Keratinocyte (primary cell): ENCODE data around the gene PPP1R16B.

Experiments
- EZH2 ChIP-seq: IDR thresholded peaks from one replicate; pipeline ENCODE4 v1.6.1; 2012; ENCODE audit warnings: inconsistent platforms, mild to moderate bottlenecking, low read length, moderate library complexity
- TF ChIP-seq, protein P1 (sequence below), 3 experiments: IDR thresholded peaks in 1 of 3; conservative IDR thresholded peaks in 1 of 3; optimal IDR thresholded peaks in 1 of 3; 2 replicates in 2 of 3; 3 replicates in 1 of 3; pipeline versions ENCODE3 to v1.5.1; 2011; ENCODE audit warnings: low read length in 3 of 3, mild to moderate bottlenecking in 3 of 3, moderate library complexity in 2 of 3, control low read depth in 1 of 3, inconsistent platforms in 1 of 3; ENCODE audit not compliant: insufficient read depth in 2 of 3; ENCODE audit errors: extremely low read depth in 1 of 3

DNA sequence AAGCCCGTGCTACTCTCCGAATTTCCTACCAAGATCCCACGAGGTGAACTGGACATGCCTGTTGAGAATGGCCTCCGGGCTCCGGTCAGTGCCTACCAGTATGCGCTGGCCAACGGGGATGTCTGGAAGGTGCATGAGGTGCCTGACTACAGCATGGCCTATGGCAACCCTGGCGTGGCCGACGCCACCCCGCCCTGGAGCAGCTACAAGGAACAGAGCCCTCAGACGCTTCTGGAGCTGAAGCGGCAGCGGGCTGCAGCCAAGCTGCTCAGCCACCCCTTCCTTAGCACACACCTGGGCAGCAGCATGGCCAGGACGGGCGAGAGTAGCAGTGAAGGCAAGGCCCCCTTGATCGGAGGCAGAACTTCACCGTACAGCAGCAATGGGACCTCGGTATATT, 112.7 kb downstream of the PPP1R16B start:
- no peak for TF ChIP-seq EZH2
- TF ChIP-seq, protein P1, sequence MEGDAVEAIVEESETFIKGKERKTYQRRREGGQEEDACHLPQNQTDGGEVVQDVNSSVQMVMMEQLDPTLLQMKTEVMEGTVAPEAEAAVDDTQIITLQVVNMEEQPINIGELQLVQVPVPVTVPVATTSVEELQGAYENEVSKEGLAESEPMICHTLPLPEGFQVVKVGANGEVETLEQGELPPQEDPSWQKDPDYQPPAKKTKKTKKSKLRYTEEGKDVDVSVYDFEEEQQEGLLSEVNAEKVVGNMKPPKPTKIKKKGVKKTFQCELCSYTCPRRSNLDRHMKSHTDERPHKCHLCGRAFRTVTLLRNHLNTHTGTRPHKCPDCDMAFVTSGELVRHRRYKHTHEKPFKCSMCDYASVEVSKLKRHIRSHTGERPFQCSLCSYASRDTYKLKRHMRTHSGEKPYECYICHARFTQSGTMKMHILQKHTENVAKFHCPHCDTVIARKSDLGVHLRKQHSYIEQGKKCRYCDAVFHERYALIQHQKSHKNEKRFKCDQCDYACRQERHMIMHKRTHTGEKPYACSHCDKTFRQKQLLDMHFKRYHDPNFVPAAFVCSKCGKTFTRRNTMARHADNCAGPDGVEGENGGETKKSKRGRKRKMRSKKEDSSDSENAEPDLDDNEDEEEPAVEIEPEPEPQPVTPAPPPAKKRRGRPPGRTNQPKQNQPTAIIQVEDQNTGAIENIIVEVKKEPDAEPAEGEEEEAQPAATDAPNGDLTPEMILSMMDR (optimal IDR thresholded peaks at IDR 0.05 in 1 of 3, IDR thresholded peaks at IDR 0.05 in 1 of 3, conservative IDR thresholded peaks at IDR 0.05 in 1 of 3; ENCODE audit: extremely low read depth in 1 of 3, insufficient read depth in 2 of 3, low read length in 3 of 3): no peak
